ENCODE results near the gene TSPEAR. TPM values are rescaled to one million over a fixed set of nuclear protein-coding genes. Genes with fewer than 3 reads are reported as not detected.
"Not testable (repeated sequence)": the region's sequence is repeated elsewhere in the genome, so short reads cannot be mapped to it uniquely, and the experiment has no call there.

Gene TSPEAR
- total and polyA plus RNA-seq, 2 donors (not counting 1 experiment from before 2014, with no cell fraction given) = not detected

GRCh38 chr21:44479556-44480199 is 231.7 kb downstream of the TSPEAR start:
- H3K4me3 Mint-ChIP-seq; H3K79me2 ChIP-seq (ENCODE audit: control insufficient read depth, insufficient read depth, low read length); H3K9me3 Mint-ChIP-seq (ENCODE audit: insufficient read depth); H3K4me1 ChIP-seq (ENCODE audit: control insufficient read depth in 2 of 2, insufficient read depth in 2 of 2, low read length in 2 of 2); ATAC-seq (ENCODE audit: low read depth); H4K20me1 ChIP-seq (ENCODE audit: control insufficient read depth, insufficient read depth, low read length, poor library complexity, severe bottlenecking); H3K4me1 Mint-ChIP-seq; H3K9ac ChIP-seq (ENCODE audit: low read length); H3K27me3 ChIP-seq (replicated peaks in 1 of 4; ENCODE audit: control extremely low read depth in 1 of 4, control insufficient read depth in 3 of 4, insufficient read depth in 4 of 4, low read length in 3 of 4); H3K9me3 ChIP-seq (ENCODE audit: control extremely low read depth in 1 of 3, control insufficient read depth in 2 of 3, insufficient read depth in 1 of 3, low read length in 2 of 3); H3K27ac ChIP-seq (ENCODE audit: low read length in 2 of 2); H3K27ac Mint-ChIP-seq; H3K27me3 Mint-ChIP-seq; H3K4me2 ChIP-seq (replicated peaks; ENCODE audit: low read depth, low read length, poor library complexity, severe bottlenecking); H3K4me3 ChIP-seq (ENCODE audit: control extremely low read depth in 1 of 5, extremely low read depth in 1 of 5, insufficient read depth in 1 of 5, low read depth in 2 of 5, low read length in 4 of 5); POLR2A ChIA-PET; H2AFZ ChIP-seq (ENCODE audit: insufficient read depth, low read depth, low read length, poor library complexity, severe bottlenecking); H3K36me3 ChIP-seq (replicated peaks in 1 of 2; ENCODE audit: control extremely low read depth in 1 of 2, control insufficient read depth in 1 of 2, extremely low read depth in 1 of 2, insufficient read depth in 2 of 2, low read length in 1 of 2): not testable (repeated sequence)
- intact Hi-C loops (cut with micrococcal nuclease) = loop anchor here (10.0 kb wide), 2 partner anchors 125 to 665 kb away; partner anchors contain the start of gene TRPM2
- TF ChIP-seq, protein P1, sequence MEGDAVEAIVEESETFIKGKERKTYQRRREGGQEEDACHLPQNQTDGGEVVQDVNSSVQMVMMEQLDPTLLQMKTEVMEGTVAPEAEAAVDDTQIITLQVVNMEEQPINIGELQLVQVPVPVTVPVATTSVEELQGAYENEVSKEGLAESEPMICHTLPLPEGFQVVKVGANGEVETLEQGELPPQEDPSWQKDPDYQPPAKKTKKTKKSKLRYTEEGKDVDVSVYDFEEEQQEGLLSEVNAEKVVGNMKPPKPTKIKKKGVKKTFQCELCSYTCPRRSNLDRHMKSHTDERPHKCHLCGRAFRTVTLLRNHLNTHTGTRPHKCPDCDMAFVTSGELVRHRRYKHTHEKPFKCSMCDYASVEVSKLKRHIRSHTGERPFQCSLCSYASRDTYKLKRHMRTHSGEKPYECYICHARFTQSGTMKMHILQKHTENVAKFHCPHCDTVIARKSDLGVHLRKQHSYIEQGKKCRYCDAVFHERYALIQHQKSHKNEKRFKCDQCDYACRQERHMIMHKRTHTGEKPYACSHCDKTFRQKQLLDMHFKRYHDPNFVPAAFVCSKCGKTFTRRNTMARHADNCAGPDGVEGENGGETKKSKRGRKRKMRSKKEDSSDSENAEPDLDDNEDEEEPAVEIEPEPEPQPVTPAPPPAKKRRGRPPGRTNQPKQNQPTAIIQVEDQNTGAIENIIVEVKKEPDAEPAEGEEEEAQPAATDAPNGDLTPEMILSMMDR (IDR thresholded peaks at IDR 0.05) = peak; percentile 71
- 31% methylated on average over 8 of the region's 21 CpGs for WGBS (ENCODE audit: insufficient coverage)
- CTCF ChIA-PET = interaction anchor here (0.6 to 1.5 kb wide), 4 partner anchors 22 to 669 kb away, joined by 4 to 5 read pairs (median 4); no protein-coding TSS in a partner anchor
- peak; percentile 56 for DNase-seq

DNA sequence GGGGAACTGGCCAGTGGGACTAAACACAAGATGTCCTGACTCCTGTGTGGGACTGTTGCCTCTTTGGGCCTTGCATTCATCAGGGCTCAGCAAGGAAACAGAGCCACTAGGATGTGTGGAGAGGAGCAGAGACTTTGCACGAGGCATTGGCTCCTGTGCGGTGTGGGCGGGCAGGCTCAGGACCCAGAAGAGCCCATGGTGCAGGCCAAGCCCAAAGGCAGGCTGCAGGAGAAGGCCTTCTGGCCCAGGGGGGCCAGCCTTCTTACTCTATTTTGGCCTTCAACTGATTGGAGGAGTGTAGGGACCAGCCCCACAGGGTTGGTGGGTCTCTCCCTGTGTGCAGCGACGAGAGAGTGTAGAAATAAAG is 232.6 kb downstream of the TSPEAR start:
- peaks cover 0 to 5% of the 10 kb centered on the region in 2 donors for H3K4me1 ChIP-seq (ENCODE audit: control insufficient read depth in 2 of 2, insufficient read depth in 2 of 2, low read length in 2 of 2)

More for the DNA sequence above, 232.6 kb downstream of the TSPEAR start:
- H3K27ac ChIP-seq (ENCODE audit: low read length in 2 of 2) = no peak overlapping the region
- H3K36me3 ChIP-seq (replicated peaks in 1 of 2; ENCODE audit: control extremely low read depth in 1 of 2, control insufficient read depth in 1 of 2, extremely low read depth in 1 of 2, insufficient read depth in 2 of 2, low read length in 1 of 2) = no peaks in the 10 kb centered on the region
- H4K20me1 ChIP-seq (ENCODE audit: control insufficient read depth, insufficient read depth, low read length, poor library complexity, severe bottlenecking) = no peaks in the 10 kb centered on the region
- no peaks in the 10 kb centered on the region for H3K27me3 Mint-ChIP-seq
- intact Hi-C loops (cut with micrococcal nuclease) = no loop called here
- no peak overlapping the region for H3K27ac Mint-ChIP-seq
- no peaks in the 10 kb centered on the region for H3K9me3 Mint-ChIP-seq (ENCODE audit: insufficient read depth)
- H3K79me2 ChIP-seq (ENCODE audit: control insufficient read depth, insufficient read depth, low read length) = no peaks in the 10 kb centered on the region
- no peak overlapping the region for H3K4me3 ChIP-seq (ENCODE audit: control extremely low read depth in 1 of 5, extremely low read depth in 1 of 5, insufficient read depth in 1 of 5, low read depth in 2 of 5, low read length in 4 of 5)
- 85% methylated on average over 3 of the region's 5 CpGs for WGBS (ENCODE audit: insufficient coverage)
- ATAC-seq (ENCODE audit: low read depth) (no peak), DNase-seq (no peak)
- no peak overlapping the region for H2AFZ ChIP-seq (ENCODE audit: insufficient read depth, low read depth, low read length, poor library complexity, severe bottlenecking)
- TF ChIP-seq, protein P1 (IDR thresholded peaks at IDR 0.05) = no peak
- TF ChIP-seq EZH2 (IDR thresholded peaks at IDR 0.05; ENCODE audit: borderline replicate concordance, insufficient read depth, low read depth, low read length, poor library complexity, severe bottlenecking) = no peak
- no peak overlapping the region for H3K4me2 ChIP-seq (replicated peaks; ENCODE audit: low read depth, low read length, poor library complexity, severe bottlenecking)
- H3K4me3 Mint-ChIP-seq = no peak overlapping the region
- H3K9me3 ChIP-seq (ENCODE audit: control extremely low read depth in 1 of 3, control insufficient read depth in 2 of 3, insufficient read depth in 1 of 3, low read length in 2 of 3) = no peaks in the 10 kb centered on the region
- peaks cover 2% of the 10 kb centered on the region for H3K4me1 Mint-ChIP-seq
- H3K27me3 ChIP-seq (replicated peaks in 1 of 4; ENCODE audit: control extremely low read depth in 1 of 4, control insufficient read depth in 3 of 4, insufficient read depth in 4 of 4, low read length in 3 of 4) = peaks cover 0 to 3% (median 0%) of the 10 kb centered on the region in 4 experiments
- H3K9ac ChIP-seq (ENCODE audit: low read length) = no peak overlapping the region
- ChIA-PET CTCF (no interaction called here), POLR2A (no interaction called here)

All from B cell (primary cell).